H9 (cell line): ENCODE data around the gene GTF2H3. TPM values are rescaled to one million over a fixed set of nuclear protein-coding genes. Genes with fewer than 3 reads are reported as not detected.

ENCODE experiments used
- DNase-seq: peaks from one replicate; pipeline ENCODE4 v3.0.0-alpha.2; 2017
- H2AFZ ChIP-seq: one replicate; pipeline ENCODE4 v1.6.1; 2013; ENCODE audit warnings: mild to moderate bottlenecking, low read length, control low read depth, moderate library complexity
- H2AK5ac ChIP-seq: 2 replicates; pipeline ENCODE4 v1.6.1; 2013; ENCODE audit warnings: low read length, control low read depth, mixed read lengths; ENCODE audit not compliant: insufficient read length
- H2BK120ac ChIP-seq: one replicate; pipeline ENCODE4 v1.6.1; 2013; ENCODE audit warnings: low read depth, mild to moderate bottlenecking, low read length, control low read depth, inconsistent platforms; ENCODE audit not compliant: poor library complexity, severe bottlenecking
- H2BK12ac ChIP-seq: 2 replicates; pipeline ENCODE4 v1.6.1; 2013; ENCODE audit warnings: low read length, control low read depth, mixed read lengths, low read depth; ENCODE audit not compliant: insufficient read length
- H2BK15ac ChIP-seq: 2 replicates; pipeline ENCODE4 v1.6.1; 2013; ENCODE audit warnings: low read depth, low read length, control low read depth
- H2BK20ac ChIP-seq: one replicate; pipeline ENCODE4 v1.6.1; 2013; ENCODE audit warnings: low read depth, mild to moderate bottlenecking, low read length, control low read depth, inconsistent platforms; ENCODE audit not compliant: poor library complexity, severe bottlenecking
- H2BK5ac ChIP-seq: 2 replicates; pipeline ENCODE4 v1.6.1; 2013; ENCODE audit warnings: low read length, control low read depth, mixed read lengths; ENCODE audit not compliant: insufficient read length
- H3K14ac ChIP-seq: 2 replicates; pipeline ENCODE4 v1.6.1; 2013; ENCODE audit warnings: low read length, control low read depth; ENCODE audit not compliant: insufficient read depth
- H3K18ac ChIP-seq: 2 replicates; pipeline ENCODE4 v1.6.1; 2013; ENCODE audit warnings: low read depth, mild to moderate bottlenecking, mixed read lengths, low read length, control low read depth; ENCODE audit not compliant: insufficient read length
- H3K23ac ChIP-seq: 2 replicates; pipeline ENCODE4 v1.6.1; 2013; ENCODE audit warnings: low read length, control low read depth, mixed read lengths, low read depth; ENCODE audit not compliant: insufficient read length
- H3K23me2 ChIP-seq: 2 replicates; pipeline ENCODE4 v1.6.1; 2013; ENCODE audit warnings: low read depth, mild to moderate bottlenecking, mixed read lengths, low read length, control low read depth; ENCODE audit not compliant: insufficient read length, poor library complexity, severe bottlenecking
- H3K27ac ChIP-seq: 2 replicates; pipeline ENCODE4 v1.5.1; 2013; ENCODE audit warnings: low read length, control low read depth, mixed read lengths, low read depth; ENCODE audit not compliant: insufficient read length
- H3K27me3 ChIP-seq: 2 replicates; pipeline ENCODE4 v1.6.1; 2013; ENCODE audit warnings: low read length, control low read depth, inconsistent platforms; ENCODE audit not compliant: insufficient read depth
- H3K4ac ChIP-seq: 2 replicates; pipeline ENCODE4 v1.6.1; 2013; ENCODE audit warnings: low read depth, mild to moderate bottlenecking, control low read depth, inconsistent platforms, low read length, moderate library complexity
- H3K4me1 ChIP-seq: 2 replicates; pipeline ENCODE4 v1.6.1; 2013; ENCODE audit warnings: low read length, control low read depth, inconsistent platforms; ENCODE audit not compliant: insufficient read depth
- H3K4me2 ChIP-seq: 2 replicates; pipeline ENCODE4 v1.6.1; 2013; ENCODE audit warnings: low read length, control low read depth, mixed read lengths; ENCODE audit not compliant: insufficient read length, insufficient read depth
- H3K56ac ChIP-seq: 2 replicates; pipeline ENCODE4 v1.6.1; 2013; ENCODE audit warnings: low read depth, mild to moderate bottlenecking, mixed read lengths, low read length, control low read depth; ENCODE audit not compliant: insufficient read length
- H3K79me1 ChIP-seq: 2 replicates; pipeline ENCODE4 v1.6.1; 2013; ENCODE audit warnings: low read depth, mild to moderate bottlenecking, moderate library complexity, low read length, control low read depth, inconsistent platforms; ENCODE audit not compliant: insufficient read depth, poor library complexity, severe bottlenecking
- H3K79me2 ChIP-seq: 2 replicates; pipeline ENCODE4 v1.6.1; 2013; ENCODE audit warnings: low read length, control low read depth, inconsistent platforms; ENCODE audit not compliant: insufficient read depth
- H3K9ac ChIP-seq: 2 replicates; pipeline ENCODE4 v1.6.1; 2013; ENCODE audit warnings: low read length, control low read depth, mixed read lengths; ENCODE audit not compliant: insufficient read length; ENCODE audit errors: extremely low read depth
- H3K9me3 ChIP-seq: one replicate; pipeline ENCODE4 v1.6.1; 2013; ENCODE audit warnings: low read depth, low read length, inconsistent platforms; ENCODE audit not compliant: control insufficient read depth
- H3T11ph ChIP-seq: one replicate; pipeline ENCODE4 v1.6.1; 2013; ENCODE audit warnings: mild to moderate bottlenecking, low read length, control low read depth, inconsistent platforms
- H4K20me1 ChIP-seq: one replicate; pipeline ENCODE4 v1.6.1; 2013; ENCODE audit not compliant: control insufficient read depth, insufficient read length, insufficient read depth
- H4K5ac ChIP-seq: 2 replicates; pipeline ENCODE4 v1.6.1; 2013; ENCODE audit warnings: low read depth, mild to moderate bottlenecking, mixed read lengths, low read length, control low read depth; ENCODE audit not compliant: insufficient read length
- H4K8ac ChIP-seq: replicated peaks from 2 replicates; pipeline ENCODE4 v1.6.1; 2013; ENCODE audit warnings: low read length, control low read depth, mixed read lengths, low read depth; ENCODE audit not compliant: insufficient read length
- H4K91ac ChIP-seq: 2 replicates; pipeline ENCODE4 v1.6.1; 2013; ENCODE audit warnings: low read depth, mild to moderate bottlenecking, moderate library complexity, mixed read lengths, low read length, control low read depth; ENCODE audit not compliant: insufficient read length
- H3K27ac Mint-ChIP-seq, 3 experiments: 2 replicates in 2 of 3; 3 replicates in 1 of 3; pipeline ENCODE4 v1.8.0; 2020 to 2021; ENCODE audit warnings: mixed read lengths in 3 of 3, mild to moderate bottlenecking in 1 of 3, moderate library complexity in 1 of 3
- H3K27me3 Mint-ChIP-seq: 2 replicates; pipeline ENCODE4 v1.8.0; 2021; ENCODE audit warnings: low read depth, mild to moderate bottlenecking, moderate library complexity, mixed read lengths
- H3K36me3 Mint-ChIP-seq, 3 experiments: 2 replicates in 2 of 3; 3 replicates in 1 of 3; pipeline ENCODE4 v1.8.0; 2020 to 2021; ENCODE audit warnings: low read depth in 3 of 3, mixed read lengths in 3 of 3; ENCODE audit not compliant: insufficient read depth in 1 of 3
- H3K4me1 Mint-ChIP-seq, 2 experiments: 2 replicates each; pipeline ENCODE4 v1.8.0; 2020; ENCODE audit warnings: mixed read lengths in 2 of 2
- H3K4me3 Mint-ChIP-seq, 2 experiments: 2 replicates in 1 of 2; 3 replicates in 1 of 2; pipeline ENCODE4 v1.8.0; 2020 to 2021; ENCODE audit warnings: mild to moderate bottlenecking in 2 of 2, mixed read lengths in 2 of 2, moderate library complexity in 1 of 2
- H3K9me3 Mint-ChIP-seq, 2 experiments: 2 replicates in 1 of 2; 3 replicates in 1 of 2; pipeline ENCODE4 v1.8.0; 2020; ENCODE audit warnings: mild to moderate bottlenecking in 2 of 2, mixed read lengths in 2 of 2, moderate library complexity in 1 of 2
- CTCF ChIP-seq: fragments of 200-600 bp; sonication (generic); conservative IDR thresholded peaks from 3 replicates; pipeline ENCODE4 v1.8.0; 2021; ENCODE audit warnings: antibody characterized with exemption, mild to moderate bottlenecking
- WGBS: extraction: QIAGEN DNeasy Blood & Tissue Kit; methylation state at CpG from one replicate; pipeline ENCODE4 v1.1.7; 2013; ENCODE audit warnings: missing lambda C conversion rate, low lambda C conversion rate, mixed read lengths; ENCODE audit not compliant: insufficient read length; ENCODE audit errors: extremely low coverage; 5-methylcytosine and 5-hydroxymethylcytosine counted together
- total RNA-seq: library from RNA; stranded (reverse); gene quantifications from 2 replicates; pipeline ENCODE4 v1.2.1, GENCODE V29; 2021

GTF2H3 gene
- total RNA-seq, 1 experiment from 2014 or later, result 39.2 TPM

GRCh38 chr12:123599721-123600120 is 33.9 kb upstream of the GTF2H3 start:
- no peaks in the 10 kb centered on the region for H3K9me3 ChIP-seq
- no peak overlapping the region for H3K27ac ChIP-seq
- Mint-ChIP-seq H3K4me3 (peak overlapping the region in 1 of 2 experiments; percentile 57; a peak in 2 of 5 replicates), H3K27me3 (no peaks in the 10 kb centered on the region), H3K27ac (peak overlapping the region in 1 of 3 experiments; percentile 44; a peak in 1 of 7 replicates), H3K4me1 (peaks cover 9 to 12% of the 10 kb centered on the region in 2 experiments), H3K36me3 (peaks cover 21 to 48% (median 40%) of the 10 kb centered on the region in 3 experiments; a peak in 6 of 7 replicates), H3K9me3 (no peaks in the 10 kb centered on the region)
- TF ChIP-seq CTCF, result no peak
- no peak overlapping the region for H3K18ac ChIP-seq
- DNase-seq, result no peak
- peaks cover 21% of the 10 kb centered on the region; the same call in 1 of the 2 replicates for H3K79me2 ChIP-seq
- no peaks in the 10 kb centered on the region for H3K27me3 ChIP-seq
- H3T11ph ChIP-seq, result no peak overlapping the region
- H4K91ac ChIP-seq, result no peak overlapping the region
- H3K56ac ChIP-seq, result no peak overlapping the region
- no peak overlapping the region for H2AFZ ChIP-seq
- no peaks in the 10 kb centered on the region; the same call in 1 of the 2 replicates for H3K4me1 ChIP-seq
- H2BK20ac ChIP-seq, result no peak overlapping the region
- no peak overlapping the region for H2BK5ac ChIP-seq
- H2BK15ac ChIP-seq, result no peak overlapping the region
- no peak overlapping the region for H4K8ac ChIP-seq
- no peak overlapping the region for H2AK5ac ChIP-seq
- no peak overlapping the region for H2BK120ac ChIP-seq
- WGBS, result no CpG with 5 or more reads among the region's 7 CpGs
- H3K4ac ChIP-seq, result no peak overlapping the region
- no peak overlapping the region for H2BK12ac ChIP-seq
- H3K4me2 ChIP-seq, result no peak overlapping the region
- no peaks in the 10 kb centered on the region for H4K20me1 ChIP-seq
- no peak overlapping the region for H3K14ac ChIP-seq
- peaks cover 7% of the 10 kb centered on the region for H3K79me1 ChIP-seq
- H3K9ac ChIP-seq, result no peak overlapping the region
- no peak overlapping the region for H4K5ac ChIP-seq
- H3K23ac ChIP-seq, result no peak overlapping the region
- H3K23me2 ChIP-seq, result peaks cover 9% of the 10 kb centered on the region
